BJ (cell line): ENCODE measurements around the gene DYNLT4. TPM values are rescaled to one million over a fixed set of nuclear protein-coding genes. Genes with fewer than 3 reads are reported as not detected.
A peak's percentile ranks its signal among the peaks of the same experiment; 100 is the strongest.

Source experiments
- CTCF ChIA-PET: fragments of 350-600 bp; formaldehyde crosslinking; extraction: SDS; loops from one replicate; lab custom pipeline; 2021; ENCODE audit warnings: antibody characterized with exemption, inconsistent platforms; lab: Yijun Ruan, JAX
- POLR2A ChIA-PET: fragments of 300-600 bp; sonication (Branson Sonifier 250); formaldehyde crosslinking; extraction: SDS; loops from one replicate; lab custom pipeline; 2021; ENCODE audit warnings: antibody characterized with exemption; lab: Charles Lee
- DNase-seq: peaks from one replicate; pipeline ENCODE4 v3.0.0-alpha.2; 2011; ENCODE audit warnings: low read depth
- H3K27me3 ChIP-seq: 2 replicates; pipeline ENCODE4 v1.6.0; 2011; ENCODE audit warnings: low read length; ENCODE audit not compliant: control insufficient read depth, insufficient read depth
- H3K36me3 ChIP-seq: 2 replicates; pipeline ENCODE4 v1.5.1; 2011; ENCODE audit warnings: low read length; ENCODE audit not compliant: control insufficient read depth, insufficient read depth
- H3K4me3 ChIP-seq: 2 replicates; pipeline ENCODE4 v1.5.1; 2011; ENCODE audit warnings: low read depth, mild to moderate bottlenecking, control low read depth, low read length
- CTCF ChIP-seq: IDR thresholded peaks from 2 replicates; pipeline ENCODE4 v1.5.1; 2011; ENCODE audit warnings: low read depth, mild to moderate bottlenecking, control low read depth, inconsistent platforms, low read length, moderate library complexity; ENCODE audit not compliant: insufficient read depth
- polyA plus RNA-seq: library from polyadenylated mRNA; depleted of rRNA; stranded (reverse); fragments of >200 nt; gene quantifications from 2 replicates; pipeline ENCODE4 v1.2.3, GENCODE V29; 2011

The DYNLT4 gene
- polyA plus RNA-seq, 1 experiment: 0.26 TPM

- Histone ChIP-seq H3K27me3 (no peaks in the 10 kb centered on the region), H3K4me3 (no peak overlapping the region), H3K36me3 (peaks cover 37% of the 10 kb centered on the region)
- POLR2A ChIA-PET: no interaction called here
- CTCF ChIA-PET: no interaction called here
- no peak for TF ChIP-seq CTCF
- no peak for DNase-seq
These were observed 3.6 kb downstream of the DYNLT4 start for GRCh38 chr1:44803312-44804095.

GRCh38 chr1:44803062-44803311 is 4.2 kb downstream of the DYNLT4 start:
- POLR2A ChIA-PET: no interaction called here
- CTCF ChIA-PET: interaction anchor here (0.6 to 0.7 kb wide), 2 partner anchors 9 to 74 kb away, joined by 3 read pairs; no protein-coding TSS in a partner anchor
- Histone ChIP-seq H3K27me3 (no peaks in the 10 kb centered on the region), H3K36me3 (peaks cover 37% of the 10 kb centered on the region), H3K4me3 (no peak overlapping the region)
- TF ChIP-seq CTCF: no peak
- DNase-seq: no peak

- DNase-seq: no peak
- ChIA-PET CTCF (interaction anchor here (0.6 to 0.7 kb wide), 2 partner anchors 8 to 73 kb away, joined by 3 read pairs; no protein-coding TSS in a partner anchor), POLR2A (no interaction called here)
- no peaks in the 10 kb centered on the region for H3K27me3 ChIP-seq
- peaks cover 37% of the 10 kb centered on the region for H3K36me3 ChIP-seq
- no peak for TF ChIP-seq CTCF
- peak overlapping the region; percentile 77 for H3K4me3 ChIP-seq
These were observed 4.7 kb downstream of the DYNLT4 start for GRCh38 chr1:44802306-44803061.

GRCh38 chr1:44801491-44802305 is 5.5 kb downstream of the DYNLT4 start:
- CTCF ChIA-PET: interaction anchor here (1.9 kb wide), 1 partner anchor 11 kb away, joined by 14 read pairs; no protein-coding TSS in a partner anchor
- peaks cover 36% of the 10 kb centered on the region for H3K36me3 ChIP-seq
- TF ChIP-seq CTCF: no peak
- no peaks in the 10 kb centered on the region for H3K27me3 ChIP-seq
- POLR2A ChIA-PET: no interaction called here
- no peak for DNase-seq
- peak overlapping the region; percentile 77 for H3K4me3 ChIP-seq
